K562 (cell line): Measurements from ENCODE around the gene OR52J3.

Source experiments
- NFXL1 ChIP-seq: fragments of 450-650 bp; formaldehyde crosslinking; IDR thresholded peaks from 2 replicates; pipeline ENCODE4 v1.4.0; 2021; ENCODE audit warnings: mild to moderate bottlenecking
- ZKSCAN8 ChIP-seq: fragments of 200-800 bp; sonication (Bioruptor generic); IDR thresholded peaks from 2 replicates; pipeline ENCODE4 v1.6.1; 2016; ENCODE audit warnings: missing genetic modification characterization, missing compliant biosample characterization
- ZNF184 ChIP-seq: sonication (generic); formaldehyde crosslinking; IDR thresholded peaks from 2 replicates; pipeline ENCODE4 v1.5.0; 2020; ENCODE audit warnings: missing genetic modification reagents
- TF ChIP-seq, protein P1 (sequence below), 3 experiments: IDR thresholded peaks in 2 of 3; conservative IDR thresholded peaks in 1 of 3; 2 replicates each; pipeline ENCODE4 v1.5.1; 2011 to 2012; ENCODE audit warnings: low read length in 3 of 3, mild to moderate bottlenecking in 3 of 3, control low read depth in 2 of 3, improper control_type of control experiment in 1 of 3, inconsistent platforms in 1 of 3, low read depth in 1 of 3, mixed read lengths in 1 of 3, moderate library complexity in 1 of 3; ENCODE audit not compliant: insufficient read depth in 2 of 3

DNA sequence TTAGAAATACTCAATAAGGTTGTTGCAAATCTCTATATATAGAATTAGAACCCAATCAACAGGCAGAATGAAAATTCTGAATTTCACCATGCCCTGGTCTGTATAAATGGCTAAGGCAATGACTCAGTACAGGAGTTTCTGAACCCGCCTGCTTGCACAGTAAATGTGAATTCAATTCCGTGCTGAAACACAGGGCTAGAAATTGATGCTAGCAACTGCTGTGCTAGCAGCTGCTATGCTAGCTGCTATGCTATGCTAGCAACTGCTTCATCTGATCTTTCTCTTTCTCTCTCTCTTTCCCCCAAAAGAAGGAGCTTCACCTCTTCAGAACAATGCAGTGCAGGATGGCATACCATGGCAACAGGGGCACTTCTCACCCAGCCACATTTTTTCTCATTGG lies 9.7 kb upstream of the OR52J3 start:
- TF ChIP-seq, protein P1, sequence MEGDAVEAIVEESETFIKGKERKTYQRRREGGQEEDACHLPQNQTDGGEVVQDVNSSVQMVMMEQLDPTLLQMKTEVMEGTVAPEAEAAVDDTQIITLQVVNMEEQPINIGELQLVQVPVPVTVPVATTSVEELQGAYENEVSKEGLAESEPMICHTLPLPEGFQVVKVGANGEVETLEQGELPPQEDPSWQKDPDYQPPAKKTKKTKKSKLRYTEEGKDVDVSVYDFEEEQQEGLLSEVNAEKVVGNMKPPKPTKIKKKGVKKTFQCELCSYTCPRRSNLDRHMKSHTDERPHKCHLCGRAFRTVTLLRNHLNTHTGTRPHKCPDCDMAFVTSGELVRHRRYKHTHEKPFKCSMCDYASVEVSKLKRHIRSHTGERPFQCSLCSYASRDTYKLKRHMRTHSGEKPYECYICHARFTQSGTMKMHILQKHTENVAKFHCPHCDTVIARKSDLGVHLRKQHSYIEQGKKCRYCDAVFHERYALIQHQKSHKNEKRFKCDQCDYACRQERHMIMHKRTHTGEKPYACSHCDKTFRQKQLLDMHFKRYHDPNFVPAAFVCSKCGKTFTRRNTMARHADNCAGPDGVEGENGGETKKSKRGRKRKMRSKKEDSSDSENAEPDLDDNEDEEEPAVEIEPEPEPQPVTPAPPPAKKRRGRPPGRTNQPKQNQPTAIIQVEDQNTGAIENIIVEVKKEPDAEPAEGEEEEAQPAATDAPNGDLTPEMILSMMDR (IDR thresholded peaks at IDR 0.05 in 2 of 3, conservative IDR thresholded peaks at IDR 0.05 in 1 of 3; ENCODE audit: insufficient read depth in 2 of 3, low read depth in 1 of 3, low read length in 3 of 3): no peak
- TF ChIP-seq NFXL1 (CRISPR knock-in tag): no peak
- no peak for TF ChIP-seq ZNF184
- TF ChIP-seq ZKSCAN8 (CRISPR knock-in tag): no peak
